ENCODE data around the gene GJA10.

The GJA10 gene

DNA sequence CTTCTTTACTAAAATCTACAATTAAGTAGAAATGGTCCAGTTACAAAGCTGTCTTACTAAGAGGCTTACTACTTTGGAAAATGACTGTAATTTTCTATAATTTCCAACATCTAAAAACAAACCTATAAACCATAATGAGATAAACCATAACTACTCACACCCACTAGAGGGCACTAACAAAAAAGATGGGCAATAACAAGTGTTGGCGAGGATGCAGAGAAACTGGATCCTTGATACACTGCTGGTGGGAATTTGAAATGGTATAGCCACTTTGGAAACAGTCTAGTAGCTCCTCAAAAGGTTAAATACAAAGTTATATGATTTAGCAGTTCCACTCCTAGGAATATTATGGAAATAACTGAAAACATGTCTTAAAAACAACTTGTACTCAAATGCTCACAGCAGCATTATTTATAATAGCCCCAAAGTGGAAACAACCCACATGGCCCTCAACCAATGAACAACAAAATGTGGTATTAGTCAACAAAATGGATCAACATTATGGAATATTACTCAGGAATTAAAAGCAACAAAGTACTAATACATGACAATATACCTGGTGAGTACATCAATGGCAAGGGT is 50.6 kb downstream of the GJA10 start:
- DNase-seq = no peak
- H3K4me3 Mint-ChIP-seq = no peak overlapping the region
- peaks cover 84% of the 10 kb centered on the region for H3K4me1 Mint-ChIP-seq (ENCODE audit: low read depth)
- no peaks in the 10 kb centered on the region for H3K27me3 Mint-ChIP-seq
- H3K9me3 Mint-ChIP-seq = no peaks in the 10 kb centered on the region
- H3K27ac Mint-ChIP-seq = peak overlapping the region; percentile 74
- H3K36me3 Mint-ChIP-seq (ENCODE audit: low read depth) = peaks cover 98% of the 10 kb centered on the region

All from activated T-cell treated with anti-CD3 and anti-CD28 coated beads, Interleukin-2, amount 50 U/mL, for 24 hours (primary cell).